Spleen (tissue), 11 donors: ENCODE measurements around the gene ADGRB2. TPM values are rescaled to one million over a fixed set of nuclear protein-coding genes. Genes with fewer than 3 reads are reported as not detected.

Source experiments
- DNase-seq: peaks from one replicate; pipeline ENCODE4 v3.0.0-alpha.2; 2020
- H3K27ac ChIP-seq, 8 donors: fragments of 200-600 bp; sonication (generic) in 7 of 8; 1 replicate in 4 of 8; 2 replicates in 4 of 8; pipeline versions ENCODE4 v1.5.0 to v1.8.0; 2016 to 2021; ENCODE audit warnings: inconsistent platforms in 4 of 8, mild to moderate bottlenecking in 4 of 8, moderate library complexity in 1 of 8
- H3K27me3 ChIP-seq, 7 donors: fragments of 200-600 bp; sonication (generic) in 6 of 7; replicated peaks in 1 of 7; 1 replicate in 4 of 7; 2 replicates in 3 of 7; pipeline versions ENCODE4 v1.5.0 to v1.8.0; 2016 to 2021; ENCODE audit warnings: inconsistent platforms in 3 of 7, mild to moderate bottlenecking in 1 of 7
- H3K36me3 ChIP-seq, 6 donors: fragments of 200-600 bp; sonication (generic) in 5 of 6; 1 replicate in 4 of 6; 2 replicates in 2 of 6; pipeline versions ENCODE4 v1.5.0 to v1.8.0; 2016 to 2021; ENCODE audit warnings: inconsistent platforms in 2 of 6
- H3K4me1 ChIP-seq, 6 donors: fragments of 200-600 bp; sonication (generic) in 5 of 6; 1 replicate in 3 of 6; 2 replicates in 3 of 6; pipeline versions ENCODE4 v1.5.0 to v1.8.0; 2016 to 2021; ENCODE audit warnings: inconsistent platforms in 3 of 6
- H3K4me3 ChIP-seq, 8 donors: fragments of 200-600 bp; sonication (generic) in 7 of 8; 1 replicate in 4 of 8; 2 replicates in 4 of 8; pipeline versions ENCODE4 v1.5.0 to v1.8.0; 2016 to 2021; ENCODE audit warnings: inconsistent platforms in 4 of 8, mild to moderate bottlenecking in 4 of 8, moderate library complexity in 2 of 8
- H3K9me3 ChIP-seq, 8 donors: fragments of 200-600 bp; sonication (generic) in 7 of 8; 1 replicate in 4 of 8; 2 replicates in 4 of 8; pipeline versions ENCODE4 v1.5.0 to v1.8.0; 2016 to 2021; ENCODE audit warnings: inconsistent platforms in 4 of 8
- POLR2A ChIP-seq, 3 donors: fragments of 450-650 bp; IDR thresholded peaks; one replicate each; pipeline ENCODE4 v1.5.1; 2017; ENCODE audit warnings: antibody characterized with exemption in 3 of 3, mild to moderate bottlenecking in 1 of 3
- POLR2AphosphoS5 ChIP-seq, 3 donors: sonication (generic); formaldehyde crosslinking; IDR thresholded peaks; one replicate each; pipeline ENCODE4 v1.5.1; 2017; ENCODE audit warnings: antibody characterized with exemption in 3 of 3
- WGBS, 5 donors: extraction: QIAGEN DNeasy Blood & Tissue Kit in 3 of 5; methylation state at CpG; one replicate each; pipeline versions ENCODE4 v1.1.5 to v1.1.7; 2013 to 2018; 5-methylcytosine and 5-hydroxymethylcytosine counted together
- intact Hi-C: fragments of 100-400 bp; cut with DNase I; formaldehyde crosslinking; loops from one replicate; pipeline ENCODE4 v1.15.0; 2023; ENCODE audit warnings: low total_unique reads
- polyA plus RNA-seq, 3 donors: library from polyadenylated mRNA; stranded (reverse); fragments of 200-250 nt; gene quantifications; one replicate each; pipeline ENCODE4 v1.2.1, GENCODE V29; 2013
- total RNA-seq, 7 donors: library from RNA; depleted of rRNA in 3 of 7; stranded (reverse); fragments of >200 nt in 3 of 7; fragmentation: NEBNext Ultra II Directional in 4 of 7; extraction: Animal tissue kit (Norgen Biotek cat#: 25700) in 4 of 7; gene quantifications; one replicate each; pipeline versions ENCODE4 v1.1.0 to v1.2.1, GENCODE V29; 2016 to 2021
- TF ChIP-seq, protein P1 (sequence below), 11 experiments: fragments of 200-600 bp in 7 of 11; fragments of 450-650 bp in 4 of 11; sonication (generic) in 4 of 11; IDR thresholded peaks in 8 of 11; conservative IDR thresholded peaks in 3 of 11; 1 replicate in 7 of 11; 2 replicates in 4 of 11; pipeline versions ENCODE4 v1.4.0 to v1.8.0; 2016 to 2021; ENCODE audit warnings: antibody characterized with exemption in 11 of 11, inconsistent platforms in 4 of 11, mild to moderate bottlenecking in 1 of 11
- donor health status: healthy with polysubstance abuse.
- donor health status: DM: no; HTN: no; CAD: no; lungs with moderate emphysema.
- donor health status: DM: no; HTN: no; CAD: no.
- donor health status: Bipolar disorder and iron deficiency.
- donor health status: healthy.
- donor health status: DM: no; HTN: no; CAD: no.
- donor health status: DM: yes; HTN: yes; CAD: no.

ADGRB2 gene
- total and polyA plus RNA-seq, 10 donors: 0.52 to 5.1 (median 1.5) TPM

DNA sequence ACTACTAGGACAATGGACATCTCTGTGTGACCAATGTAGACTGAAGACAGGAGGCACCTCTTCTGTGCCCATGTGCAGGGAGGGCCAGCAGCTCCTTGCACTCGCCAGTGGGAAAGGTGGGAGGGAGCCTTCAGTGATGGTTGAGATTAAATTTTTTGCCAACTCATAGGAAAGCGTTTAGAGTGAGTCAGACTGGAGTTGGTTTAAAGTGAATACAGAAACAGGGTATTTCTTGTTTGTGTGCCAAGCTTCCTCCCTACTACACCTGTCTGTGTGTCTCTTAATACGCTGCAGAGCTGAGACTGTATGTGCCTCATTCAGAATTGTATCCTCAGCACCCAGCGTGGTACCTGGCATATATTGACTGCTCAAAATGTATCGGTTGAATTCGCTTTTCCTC is 46.8 kb downstream of the ADGRB2 start:
- no peak for DNase-seq
- no peak overlapping the region for H3K27ac ChIP-seq
- intact Hi-C loops: loop anchor here (10.0 kb wide), 1 partner anchor 53 kb away; no protein-coding TSS in a partner anchor
- H3K4me1 ChIP-seq: peaks cover 13 to 28% (median 24%) of the 10 kb centered on the region in 6 donors
- TF ChIP-seq, protein P1, sequence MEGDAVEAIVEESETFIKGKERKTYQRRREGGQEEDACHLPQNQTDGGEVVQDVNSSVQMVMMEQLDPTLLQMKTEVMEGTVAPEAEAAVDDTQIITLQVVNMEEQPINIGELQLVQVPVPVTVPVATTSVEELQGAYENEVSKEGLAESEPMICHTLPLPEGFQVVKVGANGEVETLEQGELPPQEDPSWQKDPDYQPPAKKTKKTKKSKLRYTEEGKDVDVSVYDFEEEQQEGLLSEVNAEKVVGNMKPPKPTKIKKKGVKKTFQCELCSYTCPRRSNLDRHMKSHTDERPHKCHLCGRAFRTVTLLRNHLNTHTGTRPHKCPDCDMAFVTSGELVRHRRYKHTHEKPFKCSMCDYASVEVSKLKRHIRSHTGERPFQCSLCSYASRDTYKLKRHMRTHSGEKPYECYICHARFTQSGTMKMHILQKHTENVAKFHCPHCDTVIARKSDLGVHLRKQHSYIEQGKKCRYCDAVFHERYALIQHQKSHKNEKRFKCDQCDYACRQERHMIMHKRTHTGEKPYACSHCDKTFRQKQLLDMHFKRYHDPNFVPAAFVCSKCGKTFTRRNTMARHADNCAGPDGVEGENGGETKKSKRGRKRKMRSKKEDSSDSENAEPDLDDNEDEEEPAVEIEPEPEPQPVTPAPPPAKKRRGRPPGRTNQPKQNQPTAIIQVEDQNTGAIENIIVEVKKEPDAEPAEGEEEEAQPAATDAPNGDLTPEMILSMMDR (IDR thresholded peaks at IDR 0.05 in 8 of 11, conservative IDR thresholded peaks at IDR 0.05 in 3 of 11): no peak
- TF ChIP-seq POLR2AphosphoS5 (IDR thresholded peaks at IDR 0.05) (no peak), POLR2A (IDR thresholded peaks at IDR 0.05) (no peak)
- 56 to 68% (median 66%) methylated on average over 6 of the region's 6 CpGs for WGBS, 5 donors
- no peaks in the 10 kb centered on the region for H3K36me3 ChIP-seq
- H3K9me3 ChIP-seq: no peaks in the 10 kb centered on the region
- peaks cover 0 to 69% (median 8%) of the 10 kb centered on the region in 7 donors for H3K27me3 ChIP-seq
- no peak overlapping the region for H3K4me3 ChIP-seq

DNA sequence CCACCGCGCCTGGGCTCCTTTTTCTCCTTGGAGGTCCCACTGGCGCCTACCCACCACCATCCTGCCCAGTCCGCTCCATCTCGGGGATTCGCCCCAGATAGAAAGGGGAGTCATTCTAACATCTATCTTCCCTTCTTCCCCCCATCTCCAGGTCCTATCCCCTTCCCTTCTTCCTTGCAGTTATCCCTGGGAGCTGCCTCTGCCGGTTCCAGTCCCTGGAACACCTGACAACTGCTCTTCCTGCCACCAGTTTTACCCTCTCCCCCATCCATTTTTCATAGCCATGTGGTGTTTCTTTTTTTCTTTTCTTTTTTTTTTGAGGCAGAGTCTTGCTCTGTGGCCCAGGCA is 48.3 kb downstream of the ADGRB2 start:
- no peak for DNase-seq
- H3K27ac ChIP-seq: peak overlapping the region in 5 of 8 donors; percentile 76 to 84 (median 83)
- TF ChIP-seq POLR2A (IDR thresholded peaks at IDR 0.05): no peak
- TF ChIP-seq, protein P1 (IDR thresholded peaks at IDR 0.05 in 8 of 11, conservative IDR thresholded peaks at IDR 0.05 in 3 of 11): peak in 4 of 11 experiments; percentile 2 to 36 (median 30)
- no peaks in the 10 kb centered on the region for H3K36me3 ChIP-seq
- intact Hi-C loops: loop anchor here (10.0 kb wide), 1 partner anchor 51 kb away; no protein-coding TSS in a partner anchor
- H3K27me3 ChIP-seq: peaks cover 0 to 62% (median 8%) of the 10 kb centered on the region in 7 donors
- peak overlapping the region in 6 of 8 donors; percentile 25 to 69 (median 39) for H3K4me3 ChIP-seq
- no peaks in the 10 kb centered on the region for H3K9me3 ChIP-seq
- peaks cover 13 to 31% (median 24%) of the 10 kb centered on the region in 6 donors for H3K4me1 ChIP-seq
- 3 to 12% (median 7%) methylated on average over 6 to 7 of the region's 7 CpGs for WGBS, 5 donors

DNA sequence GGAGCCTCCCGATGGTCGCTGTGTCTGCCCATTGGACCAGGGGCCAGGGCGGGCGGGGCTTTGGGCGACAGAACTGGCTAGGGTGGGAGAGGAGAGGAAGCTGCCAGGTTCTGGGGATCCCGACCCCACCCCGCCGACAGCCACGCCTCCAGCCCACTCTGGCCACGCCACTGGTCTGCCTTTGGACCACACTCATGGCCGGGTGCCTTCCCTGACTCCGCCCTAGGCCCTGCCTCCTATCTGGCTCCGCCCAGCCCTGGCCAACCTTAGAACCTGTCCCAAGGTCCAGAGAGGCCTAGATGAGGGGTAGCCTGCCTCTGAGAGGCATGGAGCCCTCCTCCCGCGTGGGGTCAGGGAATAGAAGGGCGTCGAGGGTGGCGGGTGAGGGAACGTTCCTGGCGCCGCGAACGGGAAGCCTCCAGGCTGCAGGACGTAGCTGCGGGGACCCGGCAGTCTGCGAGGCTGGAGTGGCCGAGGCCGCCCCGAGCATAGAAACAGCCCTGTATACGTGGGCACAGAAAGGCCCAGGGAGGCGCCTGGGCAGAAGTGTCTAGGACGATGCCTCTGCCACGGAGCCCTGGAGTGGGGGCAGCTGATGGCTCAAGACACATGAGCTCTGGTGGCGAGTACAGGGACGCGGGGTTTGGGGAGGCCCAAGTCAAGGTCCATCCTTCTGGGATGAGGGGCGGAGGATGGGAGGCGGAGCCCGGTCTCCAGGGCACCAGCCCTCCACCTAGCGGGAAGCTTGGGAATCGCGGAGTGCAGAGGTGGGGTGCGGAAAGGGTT is 48.9 kb downstream of the ADGRB2 start:
- H3K27ac ChIP-seq: peak overlapping the region; percentile 60 to 84 (median 82)
- H3K36me3 ChIP-seq: no peaks in the 10 kb centered on the region
- TF ChIP-seq POLR2A (IDR thresholded peaks at IDR 0.05) (no peak), POLR2AphosphoS5 (IDR thresholded peaks at IDR 0.05) (peak in 2 of 3 donors; percentile 44 to 68)
- TF ChIP-seq, protein P1 (IDR thresholded peaks at IDR 0.05 in 8 of 11, conservative IDR thresholded peaks at IDR 0.05 in 3 of 11): peak; percentile 39 to 81 (median 72)
- H3K9me3 ChIP-seq: no peaks in the 10 kb centered on the region
- DNase-seq: peak; percentile 87
- H3K27me3 ChIP-seq: peaks cover 0 to 58% (median 8%) of the 10 kb centered on the region in 7 donors
- 1 to 6% (median 2%) methylated on average over 31 to 44 of the region's 44 CpGs for WGBS, 5 donors
- intact Hi-C loops: loop anchor here (10.0 kb wide), 1 partner anchor 50 kb away; no protein-coding TSS in a partner anchor
- peak overlapping the region; percentile 25 to 69 (median 36) for H3K4me3 ChIP-seq
- H3K4me1 ChIP-seq: peaks cover 13 to 31% (median 24%) of the 10 kb centered on the region in 6 donors
